Measurements from ENCODE around the gene KPNA2.
"Not testable (repeated sequence)": the region's sequence is repeated elsewhere in the genome, so short reads cannot be mapped to it uniquely, and the experiment has no call there.

- not testable (repeated sequence) for TF ChIP-seq EP300 (conservative IDR thresholded peaks at IDR 0.05; ENCODE audit: poor library complexity, severe bottlenecking); EZH2 (IDR thresholded peaks at IDR 0.05; ENCODE audit: borderline replicate concordance, insufficient read depth, low read length, poor library complexity, severe bottlenecking); TAF1 (IDR thresholded peaks at IDR 0.05; ENCODE audit: low read depth)
- TF ChIP-seq, protein P1, sequence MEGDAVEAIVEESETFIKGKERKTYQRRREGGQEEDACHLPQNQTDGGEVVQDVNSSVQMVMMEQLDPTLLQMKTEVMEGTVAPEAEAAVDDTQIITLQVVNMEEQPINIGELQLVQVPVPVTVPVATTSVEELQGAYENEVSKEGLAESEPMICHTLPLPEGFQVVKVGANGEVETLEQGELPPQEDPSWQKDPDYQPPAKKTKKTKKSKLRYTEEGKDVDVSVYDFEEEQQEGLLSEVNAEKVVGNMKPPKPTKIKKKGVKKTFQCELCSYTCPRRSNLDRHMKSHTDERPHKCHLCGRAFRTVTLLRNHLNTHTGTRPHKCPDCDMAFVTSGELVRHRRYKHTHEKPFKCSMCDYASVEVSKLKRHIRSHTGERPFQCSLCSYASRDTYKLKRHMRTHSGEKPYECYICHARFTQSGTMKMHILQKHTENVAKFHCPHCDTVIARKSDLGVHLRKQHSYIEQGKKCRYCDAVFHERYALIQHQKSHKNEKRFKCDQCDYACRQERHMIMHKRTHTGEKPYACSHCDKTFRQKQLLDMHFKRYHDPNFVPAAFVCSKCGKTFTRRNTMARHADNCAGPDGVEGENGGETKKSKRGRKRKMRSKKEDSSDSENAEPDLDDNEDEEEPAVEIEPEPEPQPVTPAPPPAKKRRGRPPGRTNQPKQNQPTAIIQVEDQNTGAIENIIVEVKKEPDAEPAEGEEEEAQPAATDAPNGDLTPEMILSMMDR (IDR thresholded peaks at IDR 0.05; ENCODE audit: poor library complexity, severe bottlenecking), result not testable (repeated sequence)
These were observed 14.7 kb upstream of the KPNA2 start for GRCh38 chr17:68020791-68021190.
